ENCODE results near the gene SPEM2. TPM values are rescaled to one million over a fixed set of nuclear protein-coding genes. Genes with fewer than 3 reads are reported as not detected.
"Not testable (repeated sequence)": the region's sequence is repeated elsewhere in the genome, so short reads cannot be mapped to it uniquely, and the experiment has no call there.

SPEM2 gene
- total RNA-seq, 1 donor from 2014 or later = not detected

GRCh38 chr17:7468804-7469389, 43.5 kb downstream of the SPEM2 start:
- Mint-ChIP-seq H3K27me3 (ENCODE audit: unreplicated experiment) (peaks cover 5% of the 10 kb centered on the region), H3K36me3 (ENCODE audit: unreplicated experiment) (no peaks in the 10 kb centered on the region), H3K4me1 (ENCODE audit: low read depth, unreplicated experiment) (no peaks in the 10 kb centered on the region), H3K9me3 (ENCODE audit: unreplicated experiment) (peaks cover 2% of the 10 kb centered on the region), H3K27ac (ENCODE audit: unreplicated experiment) (no peak overlapping the region), H3K4me3 (ENCODE audit: unreplicated experiment) (no peak overlapping the region)
- DNase-seq = no peak
- TF ChIP-seq, protein P1, sequence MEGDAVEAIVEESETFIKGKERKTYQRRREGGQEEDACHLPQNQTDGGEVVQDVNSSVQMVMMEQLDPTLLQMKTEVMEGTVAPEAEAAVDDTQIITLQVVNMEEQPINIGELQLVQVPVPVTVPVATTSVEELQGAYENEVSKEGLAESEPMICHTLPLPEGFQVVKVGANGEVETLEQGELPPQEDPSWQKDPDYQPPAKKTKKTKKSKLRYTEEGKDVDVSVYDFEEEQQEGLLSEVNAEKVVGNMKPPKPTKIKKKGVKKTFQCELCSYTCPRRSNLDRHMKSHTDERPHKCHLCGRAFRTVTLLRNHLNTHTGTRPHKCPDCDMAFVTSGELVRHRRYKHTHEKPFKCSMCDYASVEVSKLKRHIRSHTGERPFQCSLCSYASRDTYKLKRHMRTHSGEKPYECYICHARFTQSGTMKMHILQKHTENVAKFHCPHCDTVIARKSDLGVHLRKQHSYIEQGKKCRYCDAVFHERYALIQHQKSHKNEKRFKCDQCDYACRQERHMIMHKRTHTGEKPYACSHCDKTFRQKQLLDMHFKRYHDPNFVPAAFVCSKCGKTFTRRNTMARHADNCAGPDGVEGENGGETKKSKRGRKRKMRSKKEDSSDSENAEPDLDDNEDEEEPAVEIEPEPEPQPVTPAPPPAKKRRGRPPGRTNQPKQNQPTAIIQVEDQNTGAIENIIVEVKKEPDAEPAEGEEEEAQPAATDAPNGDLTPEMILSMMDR (IDR thresholded peaks at IDR 0.05; ENCODE audit: partially characterized antibody, unreplicated experiment) = no peak

- H3K9me3 Mint-ChIP-seq (ENCODE audit: unreplicated experiment); H3K4me1 Mint-ChIP-seq (ENCODE audit: low read depth, unreplicated experiment); H3K27ac Mint-ChIP-seq (ENCODE audit: unreplicated experiment); H3K36me3 Mint-ChIP-seq (ENCODE audit: unreplicated experiment); DNase-seq; H3K4me3 Mint-ChIP-seq (ENCODE audit: unreplicated experiment); H3K27me3 Mint-ChIP-seq (ENCODE audit: unreplicated experiment): not testable (repeated sequence)
These were observed 44.4 kb downstream of the SPEM2 start for GRCh38 chr17:7469843-7470242.

- not testable (repeated sequence) for H3K27me3 Mint-ChIP-seq (ENCODE audit: unreplicated experiment); DNase-seq; H3K9me3 Mint-ChIP-seq (ENCODE audit: unreplicated experiment); H3K27ac Mint-ChIP-seq (ENCODE audit: unreplicated experiment); H3K4me3 Mint-ChIP-seq (ENCODE audit: unreplicated experiment); H3K4me1 Mint-ChIP-seq (ENCODE audit: low read depth, unreplicated experiment); H3K36me3 Mint-ChIP-seq (ENCODE audit: unreplicated experiment)
These were observed 45.1 kb downstream of the SPEM2 start for GRCh38 chr17:7470457-7470973.

- Mint-ChIP-seq H3K9me3 (ENCODE audit: unreplicated experiment) (peaks cover 1% of the 10 kb centered on the region), H3K27ac (ENCODE audit: unreplicated experiment) (no peak overlapping the region)
These were observed 46.3 kb downstream of the SPEM2 start for GRCh38 chr17:7471729-7472128.

GRCh38 chr17:7474767-7475166, 49.4 kb downstream of the SPEM2 start:
- not testable (repeated sequence) for H3K27me3 Mint-ChIP-seq (ENCODE audit: unreplicated experiment); H3K27ac Mint-ChIP-seq (ENCODE audit: unreplicated experiment); H3K36me3 Mint-ChIP-seq (ENCODE audit: unreplicated experiment); H3K4me3 Mint-ChIP-seq (ENCODE audit: unreplicated experiment); H3K9me3 Mint-ChIP-seq (ENCODE audit: unreplicated experiment); DNase-seq
- H3K4me1 Mint-ChIP-seq (ENCODE audit: low read depth, unreplicated experiment) = peaks cover 14% of the 10 kb centered on the region

More at GRCh38 chr17:7471729-7472128, 46.3 kb downstream of the SPEM2 start:
- no peaks in the 10 kb centered on the region for H3K36me3 Mint-ChIP-seq (ENCODE audit: unreplicated experiment)
- H3K4me3 Mint-ChIP-seq (ENCODE audit: unreplicated experiment) = no peak overlapping the region
- DNase-seq = no peak
- H3K4me1 Mint-ChIP-seq (ENCODE audit: low read depth, unreplicated experiment) = peaks cover 3% of the 10 kb centered on the region
- TF ChIP-seq, protein P1 (IDR thresholded peaks at IDR 0.05; ENCODE audit: partially characterized antibody, unreplicated experiment) = no peak
- peaks cover 4% of the 10 kb centered on the region for H3K27me3 Mint-ChIP-seq (ENCODE audit: unreplicated experiment)

- Mint-ChIP-seq H3K27me3 (ENCODE audit: unreplicated experiment) (peaks cover 10% of the 10 kb centered on the region), H3K36me3 (ENCODE audit: unreplicated experiment) (no peaks in the 10 kb centered on the region), H3K9me3 (ENCODE audit: unreplicated experiment) (peaks cover 12% of the 10 kb centered on the region), H3K27ac (ENCODE audit: unreplicated experiment) (peak overlapping the region; percentile 12), H3K4me3 (ENCODE audit: unreplicated experiment) (no peak overlapping the region), H3K4me1 (ENCODE audit: low read depth, unreplicated experiment) (peaks cover 21% of the 10 kb centered on the region)
- no peak for DNase-seq
- TF ChIP-seq, protein P1 (IDR thresholded peaks at IDR 0.05; ENCODE audit: partially characterized antibody, unreplicated experiment) = no peak
These were observed 50.5 kb downstream of the SPEM2 start for GRCh38 chr17:7475764-7476422.
